Measurements from ENCODE around the gene TMEM52. TPM values are rescaled to one million over a fixed set of nuclear protein-coding genes. Genes with fewer than 3 reads are reported as not detected.
A peak's percentile ranks its signal among the peaks of the same experiment; 100 is the strongest.

TMEM52 gene
- total and polyA plus RNA-seq, 4 donors: 2.6 to 13.1 (median 3.0) TPM

- TF ChIP-seq, protein P1, sequence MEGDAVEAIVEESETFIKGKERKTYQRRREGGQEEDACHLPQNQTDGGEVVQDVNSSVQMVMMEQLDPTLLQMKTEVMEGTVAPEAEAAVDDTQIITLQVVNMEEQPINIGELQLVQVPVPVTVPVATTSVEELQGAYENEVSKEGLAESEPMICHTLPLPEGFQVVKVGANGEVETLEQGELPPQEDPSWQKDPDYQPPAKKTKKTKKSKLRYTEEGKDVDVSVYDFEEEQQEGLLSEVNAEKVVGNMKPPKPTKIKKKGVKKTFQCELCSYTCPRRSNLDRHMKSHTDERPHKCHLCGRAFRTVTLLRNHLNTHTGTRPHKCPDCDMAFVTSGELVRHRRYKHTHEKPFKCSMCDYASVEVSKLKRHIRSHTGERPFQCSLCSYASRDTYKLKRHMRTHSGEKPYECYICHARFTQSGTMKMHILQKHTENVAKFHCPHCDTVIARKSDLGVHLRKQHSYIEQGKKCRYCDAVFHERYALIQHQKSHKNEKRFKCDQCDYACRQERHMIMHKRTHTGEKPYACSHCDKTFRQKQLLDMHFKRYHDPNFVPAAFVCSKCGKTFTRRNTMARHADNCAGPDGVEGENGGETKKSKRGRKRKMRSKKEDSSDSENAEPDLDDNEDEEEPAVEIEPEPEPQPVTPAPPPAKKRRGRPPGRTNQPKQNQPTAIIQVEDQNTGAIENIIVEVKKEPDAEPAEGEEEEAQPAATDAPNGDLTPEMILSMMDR (IDR thresholded peaks at IDR 0.05; ENCODE audit: low read depth, low read length, missing input control): no peak
- TF ChIP-seq FOXA2 (IDR thresholded peaks at IDR 0.05) (no peak), MAX (IDR thresholded peaks at IDR 0.05) (no peak), FOXA1 (IDR thresholded peaks at IDR 0.05) (no peak), YY1 (IDR thresholded peaks at IDR 0.05) (no peak), GABPA (IDR thresholded peaks at IDR 0.05 in 1 of 2, conservative IDR thresholded peaks at IDR 0.05 in 1 of 2) (no peak), HNF4G (IDR thresholded peaks at IDR 0.05) (no peak), EGR1 (IDR thresholded peaks at IDR 0.05; ENCODE audit: low read depth in 2 of 2) (no peak)
These were observed 10.1 kb upstream of the TMEM52 start (continued) for GRCh38 chr1:1929102-1929638.

DNA sequence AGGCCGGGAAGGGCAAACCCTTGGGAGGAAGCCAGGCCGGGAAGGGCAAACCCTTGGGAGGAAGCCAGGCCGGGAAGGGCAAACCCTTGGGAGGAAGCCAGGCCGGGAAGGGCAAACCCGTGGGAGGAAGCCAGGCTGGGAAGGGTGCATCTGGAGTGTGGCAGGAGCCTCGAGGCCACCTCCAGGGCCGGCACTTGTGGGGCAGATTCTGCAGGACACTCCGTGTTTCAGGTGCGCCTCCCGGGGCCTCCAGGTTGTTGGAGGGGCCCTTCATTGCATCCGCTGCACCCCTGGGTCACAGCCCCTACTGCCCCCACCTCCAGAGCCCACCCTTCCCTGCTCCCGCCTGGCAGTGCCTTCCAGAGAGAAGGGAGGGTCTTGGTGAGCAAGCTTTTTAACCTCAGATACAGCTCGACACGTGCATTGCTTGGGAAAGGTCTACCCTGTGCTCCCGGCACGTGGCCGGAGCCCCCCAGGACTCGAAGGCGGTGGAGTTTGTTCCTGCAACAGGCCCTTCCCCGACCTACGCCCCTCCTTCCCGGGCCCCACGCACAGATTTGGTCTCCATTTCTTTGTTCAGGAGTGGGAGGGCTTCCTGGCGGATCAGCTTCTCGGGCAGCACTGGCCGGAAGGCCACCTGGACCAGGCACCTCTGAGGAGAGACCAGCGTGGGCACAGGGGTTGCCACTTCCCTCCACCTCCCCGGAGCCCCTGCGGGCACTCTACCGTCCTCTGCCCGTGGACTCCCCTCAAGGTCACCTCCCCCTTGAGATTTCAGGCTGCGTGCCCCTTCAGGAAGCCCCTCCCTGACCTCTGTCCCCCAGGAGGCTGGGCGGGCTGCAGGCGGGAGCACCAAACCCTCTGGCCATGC is 9.4 kb upstream of the TMEM52 start:
- no peak overlapping the region for H3K9ac ChIP-seq (ENCODE audit: low read depth in 1 of 2, low read length in 2 of 2)
- H3K36me3 ChIP-seq (ENCODE audit: control insufficient read depth in 4 of 4, insufficient read depth in 3 of 4, low read depth in 1 of 4, low read length in 3 of 4): no peaks in the 10 kb centered on the region
- no peak for DNase-seq (ENCODE audit: low spot score)
- H3K4me3 ChIP-seq (ENCODE audit: low read depth in 1 of 3, low read length in 3 of 3): no peak overlapping the region
- H3K27ac ChIP-seq (ENCODE audit: low read depth in 1 of 2, low read length in 2 of 2): no peak overlapping the region
- H3K27me3 ChIP-seq (ENCODE audit: control insufficient read depth in 4 of 4, insufficient read depth in 4 of 4, low read length in 3 of 4): no peaks in the 10 kb centered on the region
- WGBS: 67% methylated on average over 33 of the region's 34 CpGs
- H3K4me1 ChIP-seq (ENCODE audit: control insufficient read depth in 4 of 4, insufficient read depth in 4 of 4, low read length in 3 of 4): peaks cover 6 to 16% (median 10%) of the 10 kb centered on the region in 4 donors
- H3K9me3 ChIP-seq (ENCODE audit: control insufficient read depth in 4 of 4, low read length in 3 of 4): no peaks in the 10 kb centered on the region
- peak; percentile 50 to 73 for TF ChIP-seq EGR1 (IDR thresholded peaks at IDR 0.05; ENCODE audit: low read depth in 2 of 2)
- peak; percentile 42 for TF ChIP-seq NR2F2 (IDR thresholded peaks at IDR 0.05)
- peak in 1 of 2 donors; percentile 47 for TF ChIP-seq RXRA (IDR thresholded peaks at IDR 0.05)
- peak in 1 of 2 donors; percentile 11 for TF ChIP-seq HNF4A (conservative IDR thresholded peaks at IDR 0.05)
- TF ChIP-seq TAF1 (conservative IDR thresholded peaks at IDR 0.05): no peak

GRCh38 chr1:1927751-1928150 is 8.7 kb upstream of the TMEM52 start:
- H3K27me3 ChIP-seq (ENCODE audit: control insufficient read depth in 4 of 4, insufficient read depth in 4 of 4, low read length in 3 of 4): no peaks in the 10 kb centered on the region
- 70% methylated on average over 25 of the region's 25 CpGs for WGBS
- no peak overlapping the region for H3K9ac ChIP-seq (ENCODE audit: low read depth in 1 of 2, low read length in 2 of 2)
- DNase-seq (ENCODE audit: low spot score): no peak
- H3K27ac ChIP-seq (ENCODE audit: low read depth in 1 of 2, low read length in 2 of 2): no peak overlapping the region
- H3K36me3 ChIP-seq (ENCODE audit: control insufficient read depth in 4 of 4, insufficient read depth in 3 of 4, low read depth in 1 of 4, low read length in 3 of 4): no peaks in the 10 kb centered on the region
- no peak overlapping the region for H3K4me3 ChIP-seq (ENCODE audit: low read depth in 1 of 3, low read length in 3 of 3)
- H3K4me1 ChIP-seq (ENCODE audit: control insufficient read depth in 4 of 4, insufficient read depth in 4 of 4, low read length in 3 of 4): peaks cover 13 to 23% (median 16%) of the 10 kb centered on the region in 4 donors
- H3K9me3 ChIP-seq (ENCODE audit: control insufficient read depth in 4 of 4, low read length in 3 of 4): no peaks in the 10 kb centered on the region
- TF ChIP-seq YY1 (IDR thresholded peaks at IDR 0.05): no peak
- no peak for TF ChIP-seq FOXA2 (IDR thresholded peaks at IDR 0.05)
- no peak for TF ChIP-seq TAF1 (conservative IDR thresholded peaks at IDR 0.05)
- TF ChIP-seq JUND (IDR thresholded peaks at IDR 0.05): no peak
